Measurements from ENCODE around the gene CRNKL1.

CRNKL1 gene

GRCh38 chr20:19992996-19993908 is 59.0 kb downstream of the CRNKL1 start:
- no peak for TF ChIP-seq CTCF (IDR thresholded peaks at IDR 0.05; ENCODE audit: control extremely low read depth, extremely low read depth, low read depth, missing control alignments)
- ChIA-PET POLR2A (no interaction called here), CTCF (interaction anchor here (0.9 to 4.4 kb wide), 17 partner anchors 10 to 301 kb away, joined by 3 to 25 read pairs (median 6); partner anchors contain the start of gene NAA20)
- no peak for DNase-seq (ENCODE audit: extremely low spot score)

GRCh38 chr20:19991854-19992253 is 60.4 kb downstream of the CRNKL1 start:
- TF ChIP-seq CTCF (IDR thresholded peaks at IDR 0.05; ENCODE audit: control extremely low read depth, extremely low read depth, low read depth, missing control alignments) = no peak
- CTCF ChIA-PET = interaction anchor here (4.4 kb wide), 1 partner anchor 206 kb away, joined by 25 read pairs; no protein-coding TSS in a partner anchor
- POLR2A ChIA-PET = no interaction called here
- no peak for DNase-seq (ENCODE audit: extremely low spot score)

DNA sequence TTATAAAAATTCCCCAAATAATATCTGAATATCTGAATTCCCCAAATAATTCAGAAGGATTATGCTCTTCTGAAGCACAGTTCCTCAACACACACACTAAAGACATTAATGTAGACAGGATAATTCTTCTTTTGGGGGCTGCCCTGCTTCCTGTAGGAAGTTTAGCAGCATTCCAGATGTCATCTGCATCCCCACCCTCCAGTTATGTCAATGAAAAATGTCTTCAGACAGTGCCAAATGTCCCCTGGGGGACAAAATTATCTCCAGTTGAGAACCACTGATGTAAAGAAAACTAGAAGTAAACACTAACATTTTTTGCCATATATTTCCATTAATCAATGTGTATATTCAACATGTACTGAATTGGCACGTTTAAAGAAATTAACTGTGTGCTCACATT is 61.0 kb downstream of the CRNKL1 start:
- ChIA-PET POLR2A (no interaction called here), CTCF (interaction anchor here (0.9 to 4.4 kb wide), 3 partner anchors 10 to 205 kb away, joined by 3 to 25 read pairs (median 3); no protein-coding TSS in a partner anchor)
- no peak for DNase-seq (ENCODE audit: extremely low spot score)
- TF ChIP-seq CTCF (IDR thresholded peaks at IDR 0.05; ENCODE audit: control extremely low read depth, extremely low read depth, low read depth, missing control alignments) = no peak

GRCh38 chr20:19990850-19991249 is 61.4 kb downstream of the CRNKL1 start:
- POLR2A ChIA-PET = no interaction called here
- no peak for DNase-seq (ENCODE audit: extremely low spot score)
- CTCF ChIA-PET = interaction anchor here (0.9 to 4.4 kb wide), 4 partner anchors 9 to 297 kb away, joined by 3 to 25 read pairs (median 3); no protein-coding TSS in a partner anchor

DNA sequence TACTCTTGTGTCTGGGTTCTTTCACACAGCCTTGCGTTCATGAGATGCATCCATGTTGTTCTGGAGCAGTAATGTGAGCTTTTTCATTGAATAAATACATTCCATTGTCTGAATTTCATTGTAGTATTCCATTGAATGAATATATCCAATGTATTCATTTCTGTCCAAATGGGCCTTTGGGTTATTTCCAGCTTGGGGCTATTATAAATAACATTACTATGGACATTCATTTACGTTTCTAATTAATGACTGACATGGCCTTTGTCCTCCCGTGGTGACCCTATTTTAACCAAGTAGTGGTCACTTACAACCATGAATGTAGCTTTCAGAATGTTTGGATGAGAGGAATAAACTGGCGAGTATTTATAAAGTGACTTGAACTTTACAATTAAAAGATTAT is 65.2 kb downstream of the CRNKL1 start:
- ChIA-PET POLR2A (no interaction called here), CTCF (interaction anchor here (0.9 to 1.2 kb wide), 4 partner anchors 10 to 23 kb away, joined by 3 to 4 read pairs (median 3); no protein-coding TSS in a partner anchor)
- no peak for TF ChIP-seq CTCF (IDR thresholded peaks at IDR 0.05; ENCODE audit: control extremely low read depth, extremely low read depth, low read depth, missing control alignments)
- no peak for DNase-seq (ENCODE audit: extremely low spot score)

More at GRCh38 chr20:19990850-19991249, 61.4 kb downstream of the CRNKL1 start:
- TF ChIP-seq CTCF (IDR thresholded peaks at IDR 0.05; ENCODE audit: control extremely low read depth, extremely low read depth, low read depth, missing control alignments) = no peak

DNA sequence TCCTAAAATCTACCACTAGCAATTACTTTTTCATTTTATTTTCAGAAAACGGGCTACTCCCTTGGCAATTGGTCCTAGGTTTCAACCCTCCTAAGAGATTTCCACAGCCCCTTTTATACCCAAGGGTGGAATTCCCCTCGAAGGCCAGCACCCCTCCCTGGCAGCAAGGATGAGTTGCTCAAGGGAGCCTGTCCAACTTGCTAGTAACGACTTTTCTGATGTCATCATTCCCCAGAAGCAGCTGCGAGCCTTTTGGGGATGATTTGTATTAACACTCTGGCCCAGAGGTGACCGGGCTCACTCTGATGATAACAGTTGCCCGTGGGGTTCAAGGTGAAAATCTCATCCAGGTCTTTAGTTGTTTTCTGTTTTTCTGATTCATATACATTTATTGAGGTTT is 65.8 kb downstream of the CRNKL1 start:
- TF ChIP-seq CTCF (IDR thresholded peaks at IDR 0.05; ENCODE audit: control extremely low read depth, extremely low read depth, low read depth, missing control alignments) = no peak
- POLR2A ChIA-PET = no interaction called here
- CTCF ChIA-PET = interaction anchor here (1.0 to 1.2 kb wide), 4 partner anchors 9 to 23 kb away, joined by 3 to 4 read pairs (median 3); no protein-coding TSS in a partner anchor

More for the DNA sequence above, 65.8 kb downstream of the CRNKL1 start:
- no peak for DNase-seq (ENCODE audit: extremely low spot score)

All from GM10248 (cell line).